A549 treated with RU486 at 1 μM for 4 hours (cell line): ENCODE measurements around the gene CUX1. TPM values are rescaled to one million over a fixed set of nuclear protein-coding genes. Genes with fewer than 3 reads are reported as not detected.

Source experiments
- total RNA-seq: library from RNA; stranded (reverse); fragments of 200-300 nt; extraction: Qiagen RNA extraction; gene quantifications from 5 replicates; pipeline ENCODE4 v1.2.3, GENCODE V29; 2022; ENCODE audit warnings: low read depth

Gene CUX1, protein sequence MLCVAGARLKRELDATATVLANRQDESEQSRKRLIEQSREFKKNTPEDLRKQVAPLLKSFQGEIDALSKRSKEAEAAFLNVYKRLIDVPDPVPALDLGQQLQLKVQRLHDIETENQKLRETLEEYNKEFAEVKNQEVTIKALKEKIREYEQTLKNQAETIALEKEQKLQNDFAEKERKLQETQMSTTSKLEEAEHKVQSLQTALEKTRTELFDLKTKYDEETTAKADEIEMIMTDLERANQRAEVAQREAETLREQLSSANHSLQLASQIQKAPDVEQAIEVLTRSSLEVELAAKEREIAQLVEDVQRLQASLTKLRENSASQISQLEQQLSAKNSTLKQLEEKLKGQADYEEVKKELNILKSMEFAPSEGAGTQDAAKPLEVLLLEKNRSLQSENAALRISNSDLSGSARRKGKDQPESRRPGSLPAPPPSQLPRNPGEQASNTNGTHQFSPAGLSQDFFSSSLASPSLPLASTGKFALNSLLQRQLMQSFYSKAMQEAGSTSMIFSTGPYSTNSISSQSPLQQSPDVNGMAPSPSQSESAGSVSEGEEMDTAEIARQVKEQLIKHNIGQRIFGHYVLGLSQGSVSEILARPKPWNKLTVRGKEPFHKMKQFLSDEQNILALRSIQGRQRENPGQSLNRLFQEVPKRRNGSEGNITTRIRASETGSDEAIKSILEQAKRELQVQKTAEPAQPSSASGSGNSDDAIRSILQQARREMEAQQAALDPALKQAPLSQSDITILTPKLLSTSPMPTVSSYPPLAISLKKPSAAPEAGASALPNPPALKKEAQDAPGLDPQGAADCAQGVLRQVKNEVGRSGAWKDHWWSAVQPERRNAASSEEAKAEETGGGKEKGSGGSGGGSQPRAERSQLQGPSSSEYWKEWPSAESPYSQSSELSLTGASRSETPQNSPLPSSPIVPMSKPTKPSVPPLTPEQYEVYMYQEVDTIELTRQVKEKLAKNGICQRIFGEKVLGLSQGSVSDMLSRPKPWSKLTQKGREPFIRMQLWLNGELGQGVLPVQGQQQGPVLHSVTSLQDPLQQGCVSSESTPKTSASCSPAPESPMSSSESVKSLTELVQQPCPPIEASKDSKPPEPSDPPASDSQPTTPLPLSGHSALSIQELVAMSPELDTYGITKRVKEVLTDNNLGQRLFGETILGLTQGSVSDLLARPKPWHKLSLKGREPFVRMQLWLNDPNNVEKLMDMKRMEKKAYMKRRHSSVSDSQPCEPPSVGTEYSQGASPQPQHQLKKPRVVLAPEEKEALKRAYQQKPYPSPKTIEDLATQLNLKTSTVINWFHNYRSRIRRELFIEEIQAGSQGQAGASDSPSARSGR (N-terminal part only)
- total RNA-seq: 39.8 to 48.8 TPM (median 44.6 TPM) in 5 replicates

DNA sequence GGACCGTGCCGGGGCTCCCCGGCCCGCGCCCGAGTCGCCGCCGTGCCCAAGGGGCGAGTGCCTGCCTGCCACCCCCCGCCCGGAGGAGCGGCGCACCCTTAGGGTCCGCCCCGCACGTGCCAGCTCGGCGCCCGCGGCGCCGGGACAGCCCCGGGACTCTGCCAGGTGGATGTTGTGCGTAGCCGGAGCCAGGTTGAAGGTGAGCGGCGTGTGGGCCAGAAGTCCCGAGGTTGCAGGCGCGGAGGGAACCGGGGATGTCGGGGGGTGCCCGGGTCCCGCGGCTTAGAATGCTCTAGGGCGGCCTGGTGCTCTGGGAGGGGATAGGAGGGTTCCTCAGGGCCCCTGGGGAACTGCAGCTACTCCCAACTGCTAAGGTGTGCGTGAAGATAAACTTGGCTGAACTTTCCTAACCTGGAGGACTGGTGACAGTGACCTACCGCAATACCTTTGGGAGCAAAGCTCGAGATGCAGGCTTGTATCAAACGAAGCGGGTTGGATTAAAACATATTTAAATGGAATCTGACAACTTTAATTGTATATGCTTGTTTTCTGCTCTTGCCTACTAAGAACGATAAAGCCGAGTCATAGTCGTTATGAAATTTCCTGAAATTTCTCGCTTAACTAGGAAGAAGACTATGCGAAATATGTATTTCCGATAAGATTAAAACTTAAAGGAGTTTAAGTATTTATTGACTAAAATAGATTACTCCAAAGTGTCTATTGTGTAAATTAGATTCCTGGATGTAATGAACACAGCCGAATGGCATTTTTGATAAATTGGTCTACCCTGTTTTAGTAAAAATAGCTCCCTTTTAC lies at the start of gene CUX1:
Gene CUX1, plus strand, starts transcription at position 156 of the 816 bp plus-strand sequence. Its CDS starts 14 bp downstream, at position 170.

DNA sequence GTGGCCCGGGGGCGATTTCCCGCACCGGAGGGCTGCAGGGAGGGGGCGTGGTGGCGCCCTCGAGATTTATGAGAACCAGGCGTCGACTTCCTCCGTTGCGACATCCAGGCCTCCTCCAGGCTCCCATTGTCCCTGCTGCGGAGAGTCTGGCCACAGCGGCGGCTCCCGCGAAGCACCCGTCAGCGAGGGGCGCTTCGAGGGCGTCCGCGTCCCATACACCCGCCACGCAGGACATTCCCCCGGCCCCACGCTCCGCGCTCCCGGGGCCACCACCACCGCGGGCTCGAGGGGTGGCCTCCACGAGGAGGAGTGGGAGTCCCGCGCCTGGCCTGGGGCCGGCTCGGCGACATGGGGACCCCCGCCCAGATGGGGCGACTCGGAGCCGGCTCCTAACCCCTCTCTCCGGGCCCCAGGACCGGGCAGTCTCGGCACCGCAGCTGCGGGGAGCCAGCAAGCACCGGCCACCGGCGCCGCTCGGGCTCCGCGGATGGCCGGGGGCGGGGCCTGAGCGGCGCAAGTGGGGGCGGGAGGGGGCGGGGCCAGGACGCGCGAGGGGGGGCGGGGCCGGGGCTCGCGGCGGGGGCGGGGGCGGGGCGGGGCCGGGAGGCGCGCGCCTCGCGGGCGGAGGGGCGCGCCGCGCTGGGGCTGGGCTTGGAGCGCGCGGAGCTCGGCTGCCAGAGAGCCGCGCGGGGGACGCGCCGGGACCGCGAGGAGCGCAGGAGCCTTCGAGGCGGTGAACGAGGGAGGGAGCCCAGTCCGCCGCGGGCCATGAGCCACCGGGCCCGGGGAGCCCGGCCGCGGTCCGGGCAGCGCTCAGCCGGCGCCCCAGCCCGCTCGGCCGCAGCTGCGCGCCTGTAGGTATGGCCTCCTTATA lies 469.0 kb downstream of the CUX1 start, which contains the start of gene SH2B2:
Gene SH2B2, plus strand, starts transcription at position 632 of the 874 bp plus-strand sequence. CDS start 13,683 bp downstream, outside the sequence.

Other genes starting within 250 kb of the CUX1 start
- gene MYL10, start 188.3 kb upstream of the CUX1 start, total RNA-seq: not detected in 5 replicates